Activated CD8-positive, alpha-beta T cell treated with anti-CD3 and anti-CD28 coated beads for 36 hours (primary cell): ENCODE results near the gene PITPNC1. TPM values are rescaled to one million over a fixed set of nuclear protein-coding genes. Genes with fewer than 3 reads are reported as not detected.

ENCODE experiments used
- ATAC-seq: fragments of 200-7000 bp; cut with Tn5 transposase; one replicate; pipeline ENCODE4 v1.10.0; 2021; ENCODE audit warnings: mild to moderate bottlenecking, moderate library complexity
- CTCF ChIA-PET: fragments of 350-600 bp; sonication (Branson Sonifier 250); formaldehyde crosslinking; loops from one replicate; lab custom pipeline; 2021; ENCODE audit warnings: antibody characterized with exemption; lab: Charles Lee
- POLR2A ChIA-PET: fragments of 350-600 bp; sonication (Branson Sonifier 250); formaldehyde crosslinking; loops from one replicate; lab custom pipeline; 2021; ENCODE audit warnings: antibody characterized with exemption; lab: Charles Lee
- DNase-seq: peaks from one replicate; pipeline ENCODE4 v3.0.0-alpha.2; 2020
- H3K27ac Mint-ChIP-seq: one replicate; pipeline ENCODE4 v1.8.0; 2021; ENCODE audit warnings: mild to moderate bottlenecking, mixed read lengths
- H3K27me3 Mint-ChIP-seq: one replicate; pipeline ENCODE4 v1.8.0; 2021; ENCODE audit warnings: mixed read lengths
- H3K36me3 Mint-ChIP-seq: one replicate; pipeline ENCODE4 v1.8.0; 2021; ENCODE audit warnings: low read depth, mixed read lengths
- H3K4me1 Mint-ChIP-seq: one replicate; pipeline ENCODE4 v1.8.0; 2021; ENCODE audit warnings: low read depth, mixed read lengths
- H3K4me3 Mint-ChIP-seq: one replicate; pipeline ENCODE4 v1.8.0; 2021; ENCODE audit warnings: mild to moderate bottlenecking, moderate library complexity, mixed read lengths
- H3K9me3 Mint-ChIP-seq: one replicate; pipeline ENCODE4 v1.8.0; 2021; ENCODE audit warnings: mixed read lengths
- CTCF ChIP-seq: fragments of 200-600 bp; IDR thresholded peaks from one replicate; pipeline ENCODE4 v1.8.0; 2022; ENCODE audit warnings: antibody characterized with exemption, mild to moderate bottlenecking
- intact Hi-C: fragments of 100-400 bp; cut with micrococcal nuclease; formaldehyde crosslinking; loops from one replicate; pipeline ENCODE4 v1.10.0; 2022
- total RNA-seq, 2 experiments: library from RNA; stranded (reverse); gene quantifications; one replicate each; pipeline ENCODE4 v1.2.3, GENCODE V29; 2021

The PITPNC1 gene
- total RNA-seq, 2 experiments from 2014 or later: 51.8 to 56.3 TPM

DNA sequence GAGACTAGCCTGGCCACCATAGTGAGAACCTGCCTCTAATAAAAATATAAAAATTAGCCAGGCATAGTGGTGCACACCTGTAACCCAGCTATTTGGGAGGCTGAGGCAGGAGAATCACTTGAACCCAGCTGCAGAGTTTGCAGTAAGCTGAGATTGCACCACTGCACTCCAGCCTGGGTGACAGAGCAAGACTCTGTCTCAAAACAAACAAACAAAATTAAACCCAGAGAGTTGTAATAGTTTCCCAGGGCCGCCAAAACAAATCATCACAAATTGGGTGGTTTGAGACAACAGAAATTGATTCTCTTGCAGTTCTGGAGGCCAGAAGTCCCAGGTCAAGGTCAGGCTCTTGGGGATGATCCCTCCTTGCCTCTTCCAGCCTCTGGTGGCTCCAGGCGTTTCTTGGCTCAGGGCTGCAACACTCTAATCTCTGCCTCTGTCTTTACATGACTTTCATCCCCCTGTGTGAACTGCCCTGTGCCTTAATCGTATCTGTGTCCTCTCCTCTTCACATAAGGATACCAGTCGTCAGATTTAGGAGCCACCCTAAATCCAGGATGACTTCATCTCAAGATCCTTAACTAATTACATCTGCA is 240.3 kb downstream of the PITPNC1 start:
- H3K27ac Mint-ChIP-seq: no peak overlapping the region
- H3K36me3 Mint-ChIP-seq: no peaks in the 10 kb centered on the region
- intact Hi-C loops: no loop called here
- ATAC-seq: no peak
- TF ChIP-seq CTCF: no peak
- POLR2A ChIA-PET: no interaction called here
- H3K4me1 Mint-ChIP-seq: peaks cover 6% of the 10 kb centered on the region
- no peak for DNase-seq
- no peaks in the 10 kb centered on the region for H3K9me3 Mint-ChIP-seq
- H3K4me3 Mint-ChIP-seq: no peak overlapping the region
- CTCF ChIA-PET: no interaction called here
- H3K27me3 Mint-ChIP-seq: no peaks in the 10 kb centered on the region

GRCh38 chr17:67619555-67619954 is 242.5 kb downstream of the PITPNC1 start:
- ChIA-PET CTCF (interaction anchor here (0.7 to 2.2 kb wide), 3 partner anchors 145 to 245 kb away, joined by 3 to 6 read pairs (median 3); no protein-coding TSS in a partner anchor), POLR2A (no interaction called here)
- intact Hi-C loops: no loop called here
- Mint-ChIP-seq H3K27ac (no peak overlapping the region), H3K27me3 (no peaks in the 10 kb centered on the region), H3K4me3 (no peak overlapping the region), H3K4me1 (no peaks in the 10 kb centered on the region), H3K36me3 (no peaks in the 10 kb centered on the region), H3K9me3 (no peaks in the 10 kb centered on the region)
- DNase-seq (no peak), ATAC-seq (no peak)
- no peak for TF ChIP-seq CTCF

DNA sequence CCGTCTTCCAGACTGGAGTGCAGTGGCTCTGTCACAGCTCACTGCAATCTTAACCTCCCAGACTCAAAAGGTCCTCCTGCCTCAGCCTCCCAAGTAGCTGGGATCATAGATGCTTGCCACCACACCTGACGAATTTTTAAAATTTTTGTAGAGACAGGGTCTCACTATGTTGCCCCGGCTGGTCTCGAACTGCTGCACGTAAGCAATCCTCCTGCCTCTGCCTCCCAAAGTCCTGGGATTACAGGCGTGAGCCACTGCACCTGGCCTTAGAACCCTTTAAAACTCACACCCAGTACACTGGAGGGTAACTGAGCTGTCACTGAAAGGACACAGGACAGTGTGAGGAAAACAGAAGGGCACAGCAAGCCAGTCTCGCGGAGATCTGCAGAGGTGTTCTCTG is 243.0 kb downstream of the PITPNC1 start:
- no peak for DNase-seq
- ChIA-PET POLR2A (interaction anchor here (0.7 kb wide), 1 partner anchor 258 kb away, joined by 3 read pairs; no protein-coding TSS in a partner anchor), CTCF (interaction anchor here (0.9 to 2.2 kb wide), 2 partner anchors 145 to 245 kb away, joined by 3 to 6 read pairs; no protein-coding TSS in a partner anchor)
- no peak for ATAC-seq
- H3K9me3 Mint-ChIP-seq: no peaks in the 10 kb centered on the region
- peak overlapping the region; percentile 23 for H3K27ac Mint-ChIP-seq
- no peaks in the 10 kb centered on the region for H3K27me3 Mint-ChIP-seq
- no peak for TF ChIP-seq CTCF
- no peaks in the 10 kb centered on the region for H3K4me1 Mint-ChIP-seq
- peaks cover 2% of the 10 kb centered on the region for H3K36me3 Mint-ChIP-seq
- H3K4me3 Mint-ChIP-seq: no peak overlapping the region
- intact Hi-C loops: no loop called here

DNA sequence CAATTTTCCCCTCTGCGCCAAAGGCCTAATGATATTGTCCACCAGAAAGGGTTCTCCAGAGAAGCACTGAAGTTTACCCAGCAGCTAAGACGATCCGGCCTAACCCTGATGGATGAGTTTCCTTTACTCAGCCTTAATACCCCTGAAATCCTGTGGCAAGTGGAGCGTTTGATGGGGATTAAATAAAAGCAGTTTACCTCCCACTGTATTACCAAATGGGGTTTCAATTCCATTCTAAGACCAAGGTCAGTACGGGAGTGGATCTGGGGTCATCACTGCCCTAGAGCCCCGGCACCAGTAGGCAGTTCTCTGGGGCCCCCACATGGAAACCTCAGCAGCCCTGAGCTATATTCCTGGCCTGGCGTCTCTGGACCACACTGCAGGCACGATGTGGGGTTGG is 243.6 kb downstream of the PITPNC1 start:
- ChIA-PET POLR2A (interaction anchor here (0.5 kb wide), 1 partner anchor 235 kb away, joined by 3 read pairs; no protein-coding TSS in a partner anchor), CTCF (interaction anchor here (2.2 kb wide), 1 partner anchor 246 kb away, joined by 6 read pairs; no protein-coding TSS in a partner anchor)
- intact Hi-C loops: no loop called here
- no peaks in the 10 kb centered on the region for H3K4me1 Mint-ChIP-seq
- H3K27me3 Mint-ChIP-seq: no peaks in the 10 kb centered on the region
- TF ChIP-seq CTCF: no peak
- no peaks in the 10 kb centered on the region for H3K9me3 Mint-ChIP-seq
- H3K27ac Mint-ChIP-seq: no peak overlapping the region
- no peak overlapping the region for H3K4me3 Mint-ChIP-seq
- peaks cover 3% of the 10 kb centered on the region for H3K36me3 Mint-ChIP-seq
- DNase-seq (no peak), ATAC-seq (no peak)

DNA sequence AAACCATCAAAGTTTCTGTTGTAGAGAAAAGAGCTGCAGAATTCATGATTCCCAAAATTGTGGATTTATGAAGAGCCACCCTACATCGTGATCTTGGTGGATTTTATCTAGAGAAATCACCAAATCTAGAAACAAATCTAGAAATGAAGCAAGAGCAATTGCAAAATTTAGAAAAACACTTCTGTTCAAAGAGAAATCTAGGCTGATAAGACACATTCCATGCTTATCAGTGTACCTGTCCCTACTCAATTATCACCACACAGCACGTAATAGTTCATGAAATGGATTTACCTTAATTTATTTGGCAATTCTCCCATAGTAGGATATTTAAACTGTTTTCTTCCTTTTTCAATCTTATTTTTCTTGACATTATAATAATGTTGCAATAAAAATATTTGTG is 246.7 kb downstream of the PITPNC1 start:
- intact Hi-C loops: no loop called here
- CTCF ChIA-PET: interaction anchor here (0.7 to 2.1 kb wide), 3 partner anchors 182 to 249 kb away, joined by 3 to 9 read pairs (median 3); no protein-coding TSS in a partner anchor
- peaks cover 3% of the 10 kb centered on the region for H3K36me3 Mint-ChIP-seq
- no peak for DNase-seq
- no peaks in the 10 kb centered on the region for H3K27me3 Mint-ChIP-seq
- H3K27ac Mint-ChIP-seq: peak overlapping the region; percentile 25
- TF ChIP-seq CTCF: no peak
- no peak for ATAC-seq
- H3K4me1 Mint-ChIP-seq: no peaks in the 10 kb centered on the region
- no peaks in the 10 kb centered on the region for H3K9me3 Mint-ChIP-seq
- no peak overlapping the region for H3K4me3 Mint-ChIP-seq
- POLR2A ChIA-PET: no interaction called here
